Brain pericyte (primary cell): ENCODE measurements around the gene LRRC27.

Source experiments
- DNase-seq: peaks from one replicate; pipeline ENCODE4 v3.0.0-alpha.2; 2012; ENCODE audit warnings: low read depth, low spot score

Gene LRRC27

GRCh38 chr10:132301371-132302330, 30.3 kb upstream of the LRRC27 start:
- DNase-seq, result no peak

- DNase-seq, result no peak
Observed at GRCh38 chr10:132302421-132303310, 29.3 kb upstream of the LRRC27 start.

GRCh38 chr10:132303361-132304115, 28.5 kb upstream of the LRRC27 start:
- DNase-seq, result no peak

GRCh38 chr10:132304756-132305509, 27.1 kb upstream of the LRRC27 start:
- no peak for DNase-seq

GRCh38 chr10:132305654-132306342, 26.2 kb upstream of the LRRC27 start:
- DNase-seq, result no peak

DNA sequence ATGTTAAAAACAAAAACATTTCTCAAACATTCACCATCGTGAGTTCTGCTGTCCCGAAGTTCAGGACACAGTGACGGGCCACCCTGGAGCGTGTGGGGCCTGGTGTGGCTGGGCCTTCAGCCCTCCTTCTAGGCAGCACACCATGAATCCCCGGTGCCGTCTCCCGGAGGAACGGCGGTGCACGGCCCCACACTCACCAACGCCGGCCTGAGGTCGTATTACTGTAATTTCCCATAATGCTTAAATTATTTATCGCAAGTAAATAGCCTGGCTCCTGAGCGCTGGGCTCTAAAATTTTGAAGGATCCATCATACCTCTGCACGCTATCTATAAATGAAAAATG, 25.7 kb upstream of the LRRC27 start:
- no peak for DNase-seq

GRCh38 chr10:132306864-132307751, 24.9 kb upstream of the LRRC27 start:
- DNase-seq, result no peak

- DNase-seq, result no peak
Observed at GRCh38 chr10:132307823-132308586, 24.0 kb upstream of the LRRC27 start, which contains the start of gene STK32C. Gene STK32C (minus strand): TSS chr10:132307950. CDS start chr10:132307833, 117 bp downstream.

DNA sequence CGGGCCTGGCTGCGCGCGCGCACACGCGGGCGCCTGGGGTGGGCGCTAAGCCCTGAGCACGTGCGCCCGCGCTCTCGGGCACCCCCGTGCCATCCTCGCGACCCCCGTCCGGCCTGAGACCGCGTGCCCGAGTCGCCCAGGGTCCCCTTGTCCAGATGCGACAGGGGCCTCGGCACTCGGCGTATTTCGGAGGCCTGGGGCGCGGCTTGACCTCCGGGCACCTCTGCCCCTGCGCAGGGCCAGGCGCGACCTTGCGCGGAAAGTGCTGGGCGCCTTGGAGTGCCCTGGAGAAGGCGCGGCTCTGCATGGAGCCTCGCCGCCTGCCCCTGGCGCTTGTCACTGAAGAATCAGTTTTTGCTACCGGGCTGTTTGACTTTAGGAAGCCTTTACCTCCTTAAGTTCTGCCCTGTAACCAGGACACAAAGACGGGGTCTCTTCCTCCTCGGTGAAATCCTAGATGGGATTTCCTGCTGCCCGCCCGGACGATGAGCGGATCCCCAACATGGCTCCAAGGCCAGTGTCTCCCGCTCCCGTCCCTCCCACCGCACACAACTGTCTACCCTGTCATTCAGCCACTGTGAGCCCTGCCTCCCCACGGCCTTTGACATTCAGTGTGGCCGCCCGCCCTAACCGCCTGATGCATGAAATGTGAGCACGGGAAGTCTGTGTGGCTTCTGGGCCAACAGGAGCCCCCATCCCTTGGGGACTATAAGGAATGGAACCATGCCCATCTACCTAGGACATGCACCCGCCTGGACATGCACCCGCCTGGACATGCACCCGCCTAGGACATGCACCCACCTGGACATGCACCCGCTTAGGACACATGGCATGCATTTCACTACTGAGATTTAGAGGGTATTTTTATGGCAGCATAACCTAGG, 23.2 kb upstream of the LRRC27 start:
- DNase-seq, result no peak

DNA sequence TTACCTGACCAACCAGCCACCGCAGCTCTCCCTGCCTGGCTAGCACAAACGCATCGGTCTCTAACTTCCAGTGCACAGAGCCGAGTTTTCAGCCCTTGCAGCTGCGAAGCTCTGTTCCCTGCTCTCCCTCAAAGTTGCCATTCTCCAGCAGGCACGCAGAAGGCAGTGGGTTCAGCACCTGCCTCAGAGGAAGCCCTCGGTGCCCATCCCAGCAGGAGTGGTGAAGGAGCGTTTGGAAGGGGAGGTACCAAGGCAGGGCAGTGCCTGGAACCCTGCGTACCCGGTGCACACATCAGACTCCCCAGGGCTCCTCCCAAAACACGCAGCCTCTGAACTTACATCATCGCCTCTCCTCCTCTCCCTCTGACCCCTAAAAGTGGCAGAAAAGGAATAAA, 22.5 kb upstream of the LRRC27 start:
- DNase-seq, result no peak

DNA sequence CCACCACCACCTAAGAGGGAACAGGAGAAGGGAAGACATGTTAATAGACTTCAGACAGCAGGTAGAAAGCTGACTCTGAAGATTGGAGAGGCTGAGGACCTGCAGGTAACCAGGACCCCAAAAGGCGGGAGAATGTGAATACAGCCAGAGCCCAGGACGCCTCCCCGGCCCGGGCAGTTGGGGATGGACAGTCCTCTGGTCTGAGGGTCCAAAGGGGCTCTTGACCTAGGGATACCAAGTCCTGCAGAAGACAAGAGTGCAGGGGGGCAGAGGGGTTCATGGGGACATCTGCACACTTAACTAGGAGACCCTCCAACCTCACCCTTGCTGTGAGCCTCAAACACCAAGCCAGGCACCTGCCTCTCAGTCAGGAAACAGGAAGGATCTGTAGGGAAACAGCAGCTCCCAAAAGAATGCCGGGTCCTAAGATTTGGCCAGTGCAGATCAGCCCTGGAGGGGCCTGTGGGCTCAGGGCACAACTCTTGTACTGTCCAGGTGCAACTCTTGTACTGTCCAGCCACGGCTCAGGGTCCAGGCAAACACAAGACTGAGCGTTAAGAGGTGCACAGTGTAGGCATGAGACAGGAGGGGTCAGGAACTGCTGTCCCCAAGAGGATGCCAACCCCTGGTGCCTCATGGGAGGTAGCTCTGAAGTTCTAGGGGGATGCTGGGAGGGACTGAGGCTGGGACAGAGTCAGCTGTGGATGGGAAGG, 22.0 kb upstream of the LRRC27 start:
- DNase-seq, result no peak

GRCh38 chr10:132310701-132311337, 21.2 kb upstream of the LRRC27 start:
- no peak for DNase-seq

GRCh38 chr10:132311338-132311939, 20.6 kb upstream of the LRRC27 start:
- DNase-seq, result no peak

DNA sequence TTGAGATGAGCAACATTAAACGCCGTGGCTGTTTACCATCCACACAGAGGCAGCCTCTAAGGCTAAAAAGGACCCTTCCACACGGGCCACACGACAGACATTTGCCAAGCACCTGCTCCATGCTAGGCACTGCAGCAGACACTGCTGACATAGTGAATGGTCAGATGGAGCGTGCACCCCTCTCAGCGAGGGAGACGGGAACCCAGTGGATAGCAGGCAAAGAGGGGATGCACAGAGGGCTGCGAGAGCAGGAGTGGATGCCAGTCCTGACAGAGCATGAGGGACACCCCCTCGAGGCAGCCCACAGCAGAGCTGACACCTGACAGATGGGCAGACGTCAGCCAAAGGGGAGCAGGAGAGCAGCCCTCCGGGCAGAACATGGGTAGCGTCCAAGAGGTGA, 18.7 kb upstream of the LRRC27 start:
- no peak for DNase-seq

GRCh38 chr10:132313865-132314264, 18.1 kb upstream of the LRRC27 start:
- no peak for DNase-seq

- no peak for DNase-seq
Observed at GRCh38 chr10:132314336-132314735, 17.7 kb upstream of the LRRC27 start.
